GM20431 (cell line): Measurements from ENCODE around the gene IFT20.
"Not testable (repeated sequence)": the region's sequence is repeated elsewhere in the genome, so short reads cannot be mapped to it uniquely, and the experiment has no call there.

Source experiments
- in situ Hi-C: fragments of 300-500 bp; cut with MseI, MboI; formaldehyde crosslinking; loops from one replicate; pipeline ENCODE4 v1.15.0; 2020; ENCODE audit warnings: low sequenced_read_pairs; ENCODE audit not compliant: unreplicated experiment

IFT20 gene

DNA sequence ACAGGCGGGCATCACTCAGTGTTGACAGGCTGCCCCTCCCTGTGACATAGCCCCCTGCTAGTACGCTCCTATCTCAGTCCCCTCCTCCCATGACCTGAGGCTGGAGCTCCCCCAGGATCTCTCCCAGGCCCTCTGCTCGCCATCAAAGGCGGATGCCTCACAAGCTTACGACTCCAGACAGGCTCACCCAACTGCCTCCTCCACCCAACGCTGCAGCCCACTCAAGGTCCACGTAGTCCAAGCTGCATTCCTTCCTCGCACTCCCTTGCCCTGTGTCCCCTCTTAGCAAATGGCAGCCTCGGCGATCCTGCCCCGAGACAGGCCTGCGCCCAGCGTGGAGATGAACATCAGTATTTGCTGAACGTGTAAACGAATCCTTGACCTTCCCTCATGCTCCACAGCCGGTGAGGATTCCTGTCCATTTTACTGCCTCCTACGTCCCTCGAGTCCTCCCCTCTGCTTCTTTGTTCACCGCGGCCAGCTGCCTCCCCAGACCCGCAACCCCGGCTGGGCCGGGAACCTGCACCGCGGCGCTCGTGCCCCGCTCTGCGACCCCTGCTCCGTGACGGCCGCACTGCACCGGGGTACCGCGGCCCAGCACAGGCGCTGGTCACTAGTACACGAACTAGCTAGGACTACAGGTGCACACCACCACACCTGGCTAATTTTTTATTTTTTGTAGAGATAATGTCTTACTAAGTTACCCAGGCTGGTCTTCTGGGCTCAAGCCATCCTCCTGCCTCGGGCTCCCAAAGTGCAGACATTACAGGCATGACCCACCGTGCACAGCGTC, 17.1 kb downstream of the IFT20 start:
- in situ Hi-C loops = no loop called here

GRCh38 chr17:28317099-28317965, 17.9 kb downstream of the IFT20 start:
- in situ Hi-C loops = no loop called here

GRCh38 chr17:28315846-28316705, 19.2 kb downstream of the IFT20 start:
- in situ Hi-C loops = no loop called here

GRCh38 chr17:28313841-28314240, 21.4 kb downstream of the IFT20 start:
- in situ Hi-C loops = no loop called here

DNA sequence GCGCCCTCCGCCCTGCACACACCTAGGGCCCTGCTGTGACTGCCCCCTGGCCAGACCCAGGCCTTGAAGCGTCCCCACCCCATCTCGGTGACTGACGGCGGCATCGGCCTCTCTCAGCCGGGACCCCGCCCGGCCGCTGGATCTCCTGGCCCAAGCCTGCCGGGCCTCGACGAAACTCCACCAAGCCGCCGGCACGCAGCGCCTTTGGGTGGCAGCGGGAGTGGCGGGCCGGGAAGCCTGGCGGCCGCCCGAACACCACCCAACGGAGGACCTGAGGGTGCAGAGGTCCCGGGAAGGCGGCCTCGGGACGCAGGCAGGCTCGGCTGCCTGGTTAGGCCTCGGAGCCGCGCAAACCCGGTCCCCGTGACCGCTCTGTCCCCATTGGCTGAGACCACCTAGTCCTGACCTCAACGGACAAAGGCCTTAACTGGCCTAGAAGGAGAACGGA, 28.3 kb downstream of the IFT20 start:
- in situ Hi-C loops = no loop called here

DNA sequence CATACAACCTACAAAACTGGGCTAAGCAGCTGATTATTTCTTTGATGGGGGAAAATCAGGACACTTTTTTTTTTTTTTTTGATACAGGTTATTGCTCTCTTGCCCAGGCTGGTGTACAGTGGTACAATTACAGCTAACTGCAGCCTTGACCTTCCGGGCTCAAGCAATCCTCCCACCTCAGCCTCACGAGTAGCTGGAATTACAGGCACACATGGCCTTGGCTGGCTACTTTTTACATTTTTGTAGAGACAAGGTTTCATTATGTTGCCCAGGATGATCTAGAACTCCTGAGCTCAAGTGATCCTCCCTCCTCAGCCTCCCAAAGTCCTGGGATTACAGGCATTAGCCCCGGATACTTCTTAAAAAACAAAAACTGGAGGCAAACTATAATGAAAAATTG, 36.8 kb downstream of the IFT20 start:
- in situ Hi-C loops = no loop called here

DNA sequence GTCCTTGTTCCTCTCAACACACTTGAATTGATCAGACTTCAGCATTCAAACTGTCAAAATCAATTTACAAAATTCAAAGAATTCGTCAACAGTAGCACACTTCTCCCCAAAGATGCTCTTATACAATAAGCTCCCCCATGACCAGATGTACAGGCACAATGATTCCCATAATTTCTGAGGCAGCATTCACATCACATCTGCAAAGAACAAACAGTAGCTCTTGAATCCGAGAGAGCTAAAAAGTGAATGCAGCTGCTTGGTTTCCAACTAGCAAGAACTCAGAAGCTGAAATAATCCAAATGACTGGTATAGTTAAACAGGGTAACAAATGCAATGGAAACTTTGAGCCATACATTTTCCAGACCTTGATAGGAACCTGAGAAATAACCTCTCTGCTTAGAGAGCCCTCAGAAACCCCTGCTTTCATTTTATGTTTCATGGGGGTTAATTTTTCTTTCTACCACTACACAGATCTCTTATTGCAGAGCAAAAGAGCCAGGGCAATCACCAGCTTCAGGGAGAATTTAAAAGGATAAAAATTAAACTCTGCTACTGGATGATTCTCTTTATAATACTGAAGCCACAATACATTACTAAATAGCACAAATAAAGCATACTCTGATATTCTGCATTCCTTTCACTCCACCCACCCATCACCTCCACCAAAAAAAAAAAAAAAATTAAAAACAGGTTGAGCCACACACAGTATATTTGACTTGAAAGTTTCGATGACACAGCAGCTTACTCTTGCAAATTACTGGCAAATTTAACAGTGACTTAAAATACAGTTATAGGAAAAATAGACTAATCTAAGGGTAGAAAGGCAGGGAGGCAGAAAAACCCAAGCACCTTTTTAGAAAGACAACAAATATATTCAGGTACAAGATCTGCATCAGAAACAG, 39.3 kb downstream of the IFT20 start:
- in situ Hi-C loops = no loop called here

- in situ Hi-C loops = no loop called here
Observed at GRCh38 chr17:28293994-28294393, 41.3 kb downstream of the IFT20 start.

- in situ Hi-C loops = not testable (repeated sequence)
Observed at GRCh38 chr17:28292878-28293277, 42.4 kb downstream of the IFT20 start.

DNA sequence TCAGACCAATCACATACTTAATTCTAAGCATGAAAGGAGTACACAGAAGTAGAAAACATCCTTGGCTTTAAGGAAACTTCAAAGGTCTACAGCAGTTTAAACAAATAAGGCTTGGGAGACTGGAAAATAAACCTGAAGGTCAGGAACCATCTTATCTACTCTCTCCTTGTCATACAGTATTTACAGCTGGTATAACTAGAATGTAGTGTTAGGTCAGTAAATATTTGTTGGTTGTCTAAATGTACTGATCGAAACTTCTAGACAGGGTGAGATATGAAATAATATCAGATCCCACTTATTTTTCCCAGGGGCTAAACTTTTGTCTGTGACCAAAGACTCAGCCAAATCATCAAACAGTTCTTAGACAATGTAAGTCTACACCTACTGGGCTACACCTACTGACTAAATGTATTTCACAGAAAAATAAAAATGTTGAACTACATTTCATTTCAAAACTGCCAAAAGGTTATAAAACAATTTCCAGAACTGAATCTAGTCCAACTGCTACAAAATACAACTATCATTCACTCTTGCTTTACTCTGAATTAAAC, 43.4 kb downstream of the IFT20 start:
- in situ Hi-C loops = no loop called here

- in situ Hi-C loops = no loop called here
Observed at GRCh38 chr17:28290703-28291102, 44.6 kb downstream of the IFT20 start.

GRCh38 chr17:28285965-28286364, 49.3 kb downstream of the IFT20 start:
- in situ Hi-C loops = no loop called here

DNA sequence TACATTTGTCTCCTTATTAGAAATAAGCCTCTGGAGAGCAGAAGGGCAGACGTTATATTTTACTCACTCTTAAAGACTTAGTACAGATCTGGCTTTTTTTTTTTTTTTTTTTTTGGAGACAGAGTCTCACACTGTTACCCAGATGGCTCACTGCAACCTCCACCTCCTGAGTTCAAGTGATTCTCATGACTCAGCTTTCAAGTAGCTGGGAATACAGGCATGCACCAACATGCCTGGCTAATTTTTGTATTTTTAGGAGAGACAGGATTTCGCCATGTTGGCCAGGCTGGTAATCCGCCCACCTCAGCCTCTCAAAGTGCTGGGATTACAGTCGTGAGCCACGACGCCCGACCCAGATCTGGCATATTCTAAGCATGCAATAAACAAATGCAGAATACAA, 52.7 kb downstream of the IFT20 start:
- in situ Hi-C loops = no loop called here

DNA sequence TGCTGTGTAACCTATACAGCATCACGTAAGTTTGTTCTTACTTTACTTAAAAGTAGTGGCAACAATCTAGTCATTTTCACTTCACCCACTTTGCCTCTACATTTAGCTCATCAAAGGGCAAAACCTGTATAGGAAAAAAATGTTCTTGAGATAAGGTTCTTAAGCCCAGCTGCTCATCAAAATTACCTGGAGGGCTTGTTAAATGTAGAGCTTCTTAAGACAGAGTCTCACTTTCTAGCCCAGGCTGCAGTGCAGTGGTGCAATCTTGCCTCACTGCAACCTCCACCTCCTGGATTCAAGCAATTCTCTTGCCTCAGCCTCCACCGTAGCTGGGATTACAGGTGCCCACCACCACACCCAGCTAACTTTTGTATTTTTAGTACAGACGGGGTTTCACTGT, 54.4 kb downstream of the IFT20 start:
- in situ Hi-C loops = no loop called here

DNA sequence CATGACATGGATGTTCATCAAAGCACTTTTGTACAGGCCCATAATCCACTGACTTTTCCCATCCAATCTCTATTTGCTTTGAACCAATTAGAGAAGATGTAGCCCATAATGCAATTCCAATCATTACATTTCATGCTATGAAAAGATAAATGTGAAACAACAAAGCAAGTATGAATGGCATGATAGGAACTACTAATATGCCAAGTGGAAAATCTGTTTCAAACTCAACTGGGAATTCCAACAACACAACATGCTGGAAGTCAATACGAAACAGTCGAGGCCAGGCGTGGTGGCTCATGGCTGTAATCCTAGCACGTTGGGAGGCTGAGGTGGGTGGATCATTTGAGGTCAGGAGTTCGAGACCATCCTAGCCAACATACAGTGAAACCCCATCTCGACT, 55.9 kb downstream of the IFT20 start:
- in situ Hi-C loops = no loop called here
